Testis (tissue), 3 donors: ENCODE results near the gene DNM3. TPM values are rescaled to one million over a fixed set of nuclear protein-coding genes. Genes with fewer than 3 reads are reported as not detected.

Source experiments
- DNase-seq: peaks from one replicate; pipeline ENCODE4 v3.0.0-alpha.2; 2019
- H3K27ac ChIP-seq, 2 donors: fragments of 200-600 bp; sonication (generic); one replicate each; pipeline ENCODE4 v1.5.1; 2019
- H3K27me3 ChIP-seq: fragments of 200-600 bp; sonication (generic); one replicate; pipeline ENCODE4 v1.5.1; 2019
- H3K36me3 ChIP-seq: fragments of 200-600 bp; sonication (generic); one replicate; pipeline ENCODE4 v1.5.1; 2017; ENCODE audit warnings: low read depth; ENCODE audit errors: missing control alignments
- H3K4me1 ChIP-seq: fragments of 200-600 bp; sonication (generic); one replicate; pipeline ENCODE4 v1.5.1; 2019
- H3K4me3 ChIP-seq, 2 donors: fragments of 200-600 bp; sonication (generic); one replicate each; pipeline ENCODE4 v1.5.1; 2017 to 2019
- H3K9me3 ChIP-seq: fragments of 200-600 bp; sonication (generic); one replicate; pipeline ENCODE4 v1.5.1; 2017
- POLR2A ChIP-seq: fragments of 450-650 bp; IDR thresholded peaks from one replicate; pipeline ENCODE4 v1.6.1; 2017; ENCODE audit warnings: antibody characterized with exemption, mild to moderate bottlenecking, moderate library complexity
- WGBS, 2 donors: methylation state at CpG; one replicate each; pipeline ENCODE4 v1.1.5; 2018; 5-methylcytosine and 5-hydroxymethylcytosine counted together
- intact Hi-C: fragments of 100-400 bp; cut with DNase I; formaldehyde crosslinking; loops from one replicate; pipeline ENCODE4 v1.15.1; 2023; ENCODE audit warnings: low total_unique reads
- polyA plus RNA-seq: library from polyadenylated mRNA; stranded (reverse); fragments of 350-450 nt; fragmentation: Illumina TruSeq; extraction: RNeasy Lipid Tissue Mini Kit (QIAGEN cat#74804); gene quantifications from one replicate; pipeline ENCODE4 v1.2.3, GENCODE V29; 2014; ENCODE audit warnings: low read depth, low replicate concordance; ENCODE audit not compliant: insufficient read depth
- total RNA-seq, 2 donors: library from RNA; depleted of rRNA; stranded (reverse); fragments of >200 nt; gene quantifications; one replicate each; pipeline ENCODE4 v1.2.3, GENCODE V29; 2016
- TF ChIP-seq, protein P1 (sequence below), 3 experiments: fragments of 450-650 bp in 2 of 3; fragments of 200-600 bp in 1 of 3; sonication (generic) in 1 of 3; IDR thresholded peaks; one replicate each; pipeline ENCODE4 v1.5.1; 2016 to 2019; ENCODE audit warnings: antibody characterized with exemption in 3 of 3, mild to moderate bottlenecking in 2 of 3, moderate library complexity in 1 of 3

The DNM3 gene
- total and polyA plus RNA-seq, 3 donors from 2014 or later = 4.9 to 10.2 (median 8.4) TPM

GRCh38 chr1:171949316-171949715, 108.0 kb downstream of the DNM3 start:
- intact Hi-C loops = no loop called here
- no peaks in the 10 kb centered on the region for H3K36me3 ChIP-seq
- no peaks in the 10 kb centered on the region for H3K27me3 ChIP-seq
- DNase-seq = no peak
- no peaks in the 10 kb centered on the region for H3K4me1 ChIP-seq
- H3K9me3 ChIP-seq = no peaks in the 10 kb centered on the region
- no peak overlapping the region for H3K4me3 ChIP-seq
- WGBS, 2 donors = 91 to 97% methylated on average over 2 of the region's 2 CpGs
- no peak overlapping the region for H3K27ac ChIP-seq
- TF ChIP-seq, protein P1, sequence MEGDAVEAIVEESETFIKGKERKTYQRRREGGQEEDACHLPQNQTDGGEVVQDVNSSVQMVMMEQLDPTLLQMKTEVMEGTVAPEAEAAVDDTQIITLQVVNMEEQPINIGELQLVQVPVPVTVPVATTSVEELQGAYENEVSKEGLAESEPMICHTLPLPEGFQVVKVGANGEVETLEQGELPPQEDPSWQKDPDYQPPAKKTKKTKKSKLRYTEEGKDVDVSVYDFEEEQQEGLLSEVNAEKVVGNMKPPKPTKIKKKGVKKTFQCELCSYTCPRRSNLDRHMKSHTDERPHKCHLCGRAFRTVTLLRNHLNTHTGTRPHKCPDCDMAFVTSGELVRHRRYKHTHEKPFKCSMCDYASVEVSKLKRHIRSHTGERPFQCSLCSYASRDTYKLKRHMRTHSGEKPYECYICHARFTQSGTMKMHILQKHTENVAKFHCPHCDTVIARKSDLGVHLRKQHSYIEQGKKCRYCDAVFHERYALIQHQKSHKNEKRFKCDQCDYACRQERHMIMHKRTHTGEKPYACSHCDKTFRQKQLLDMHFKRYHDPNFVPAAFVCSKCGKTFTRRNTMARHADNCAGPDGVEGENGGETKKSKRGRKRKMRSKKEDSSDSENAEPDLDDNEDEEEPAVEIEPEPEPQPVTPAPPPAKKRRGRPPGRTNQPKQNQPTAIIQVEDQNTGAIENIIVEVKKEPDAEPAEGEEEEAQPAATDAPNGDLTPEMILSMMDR (IDR thresholded peaks at IDR 0.05) = no peak
- TF ChIP-seq POLR2A = no peak

GRCh38 chr1:171953835-171954234, 112.5 kb downstream of the DNM3 start:
- 55 to 57% methylated on average over 1 of the region's 1 CpG for WGBS, 2 donors
- no peaks in the 10 kb centered on the region for H3K4me1 ChIP-seq
- H3K9me3 ChIP-seq = no peaks in the 10 kb centered on the region
- no peak overlapping the region for H3K27ac ChIP-seq
- H3K36me3 ChIP-seq = no peaks in the 10 kb centered on the region
- no peak overlapping the region for H3K4me3 ChIP-seq
- DNase-seq = no peak
- TF ChIP-seq, protein P1 (IDR thresholded peaks at IDR 0.05) = no peak
- no peak for TF ChIP-seq POLR2A
- H3K27me3 ChIP-seq = no peaks in the 10 kb centered on the region
- intact Hi-C loops = no loop called here

GRCh38 chr1:171954361-171954760, 113.1 kb downstream of the DNM3 start:
- intact Hi-C loops = no loop called here
- Histone ChIP-seq H3K9me3 (no peaks in the 10 kb centered on the region), H3K4me1 (no peaks in the 10 kb centered on the region), H3K27me3 (no peaks in the 10 kb centered on the region), H3K27ac (no peak overlapping the region), H3K36me3 (no peaks in the 10 kb centered on the region), H3K4me3 (no peak overlapping the region)
- no peak for TF ChIP-seq POLR2A
- TF ChIP-seq, protein P1 (IDR thresholded peaks at IDR 0.05) = no peak
- DNase-seq = no peak
- 60 to 67% methylated on average over 4 of the region's 4 CpGs for WGBS, 2 donors

DNA sequence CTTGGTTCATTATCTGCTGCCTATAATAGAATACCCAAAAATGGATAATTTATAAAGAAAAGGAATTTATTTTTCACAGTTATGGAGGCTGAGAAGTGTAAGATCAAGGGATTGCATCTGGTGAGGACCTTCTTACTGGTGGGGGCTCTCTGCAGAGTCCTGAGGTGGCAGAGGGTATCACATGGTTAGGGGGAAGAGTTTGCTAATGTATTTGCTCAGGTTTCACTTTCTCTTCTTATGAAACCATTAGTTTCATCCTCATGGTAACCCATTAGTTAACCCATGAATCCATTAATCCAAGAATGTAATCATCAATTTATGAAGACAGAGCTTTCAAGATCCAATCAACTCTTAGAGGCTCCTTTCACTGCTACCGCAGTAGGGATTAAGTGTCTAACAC, 120.6 kb downstream of the DNM3 start:
- Histone ChIP-seq H3K27me3 (no peaks in the 10 kb centered on the region), H3K9me3 (no peaks in the 10 kb centered on the region), H3K4me3 (no peak overlapping the region), H3K4me1 (no peaks in the 10 kb centered on the region), H3K27ac (no peak overlapping the region), H3K36me3 (no peaks in the 10 kb centered on the region)
- 100% methylated on average over 1 of the region's 1 CpG for WGBS, 2 donors
- intact Hi-C loops = no loop called here
- no peak for DNase-seq
- TF ChIP-seq, protein P1 (IDR thresholded peaks at IDR 0.05) = no peak
- TF ChIP-seq POLR2A = no peak

- Histone ChIP-seq H3K9me3 (no peaks in the 10 kb centered on the region), H3K36me3 (no peaks in the 10 kb centered on the region), H3K27me3 (no peaks in the 10 kb centered on the region), H3K27ac (no peak overlapping the region), H3K4me3 (no peak overlapping the region), H3K4me1 (no peaks in the 10 kb centered on the region)
- TF ChIP-seq, protein P1 (IDR thresholded peaks at IDR 0.05) = no peak
- no peak for TF ChIP-seq POLR2A
- 96 to 100% methylated on average over 1 of the region's 1 CpG for WGBS, 2 donors
- intact Hi-C loops = no loop called here
- no peak for DNase-seq
Observed at GRCh38 chr1:171963762-171964161, 122.5 kb downstream of the DNM3 start.
